ENCODE results near the gene SURF4.

DNA sequence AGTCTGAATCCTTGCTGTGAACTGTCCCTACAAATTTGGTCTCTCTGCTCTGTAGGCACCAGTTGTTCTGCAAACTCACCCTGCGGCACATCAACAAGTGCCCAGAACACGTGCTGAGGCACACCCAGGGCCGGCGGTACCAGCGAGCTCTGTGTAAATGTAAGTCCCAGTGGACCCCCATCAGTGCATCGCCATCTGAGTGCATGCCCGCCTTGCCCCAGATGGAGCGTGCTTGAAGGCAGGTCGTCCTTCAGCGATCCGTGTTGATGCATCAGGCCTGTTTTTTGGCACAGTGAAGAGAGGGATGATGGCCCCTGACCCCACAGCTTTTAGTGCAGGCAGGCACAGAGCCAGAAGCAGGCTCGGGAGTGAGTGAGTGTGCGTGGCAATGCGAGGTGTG lies 18.2 kb downstream of the SURF4 start:
- TF ChIP-seq, protein P1, sequence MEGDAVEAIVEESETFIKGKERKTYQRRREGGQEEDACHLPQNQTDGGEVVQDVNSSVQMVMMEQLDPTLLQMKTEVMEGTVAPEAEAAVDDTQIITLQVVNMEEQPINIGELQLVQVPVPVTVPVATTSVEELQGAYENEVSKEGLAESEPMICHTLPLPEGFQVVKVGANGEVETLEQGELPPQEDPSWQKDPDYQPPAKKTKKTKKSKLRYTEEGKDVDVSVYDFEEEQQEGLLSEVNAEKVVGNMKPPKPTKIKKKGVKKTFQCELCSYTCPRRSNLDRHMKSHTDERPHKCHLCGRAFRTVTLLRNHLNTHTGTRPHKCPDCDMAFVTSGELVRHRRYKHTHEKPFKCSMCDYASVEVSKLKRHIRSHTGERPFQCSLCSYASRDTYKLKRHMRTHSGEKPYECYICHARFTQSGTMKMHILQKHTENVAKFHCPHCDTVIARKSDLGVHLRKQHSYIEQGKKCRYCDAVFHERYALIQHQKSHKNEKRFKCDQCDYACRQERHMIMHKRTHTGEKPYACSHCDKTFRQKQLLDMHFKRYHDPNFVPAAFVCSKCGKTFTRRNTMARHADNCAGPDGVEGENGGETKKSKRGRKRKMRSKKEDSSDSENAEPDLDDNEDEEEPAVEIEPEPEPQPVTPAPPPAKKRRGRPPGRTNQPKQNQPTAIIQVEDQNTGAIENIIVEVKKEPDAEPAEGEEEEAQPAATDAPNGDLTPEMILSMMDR (IDR thresholded peaks at IDR 0.05) = no peak
- TF ChIP-seq EZH2 (IDR thresholded peaks at IDR 0.05; ENCODE audit: borderline replicate concordance, insufficient read depth, low read depth, low read length, poor library complexity, severe bottlenecking) = no peak
